ENCODE data around the gene RCL1.

RCL1 gene

DNA sequence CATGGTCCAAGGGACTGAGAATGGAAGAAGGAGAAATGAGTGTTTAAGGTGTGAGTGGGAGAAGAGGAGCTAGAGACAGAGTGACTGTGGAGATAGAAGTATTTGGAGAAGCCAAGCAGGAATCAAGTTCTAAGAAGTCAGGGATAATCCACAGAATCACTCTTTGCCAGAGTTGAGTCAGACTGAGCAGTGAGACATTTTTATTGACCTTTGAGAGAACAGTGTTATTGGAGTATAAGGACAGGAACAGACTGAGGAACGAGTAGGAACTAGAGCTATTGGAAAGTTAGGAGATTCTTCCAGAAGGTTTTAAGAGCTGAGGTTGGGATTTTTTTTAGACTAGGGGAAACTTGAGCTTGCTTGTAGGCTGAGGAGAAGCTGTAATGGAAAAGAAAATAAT lies 37.2 kb downstream of the RCL1 start:
- Histone ChIP-seq H3F3A (ENCODE audit: insufficient read depth) (no peaks in the 10 kb centered on the region), H3K36me3 (ENCODE audit: low read length) (peaks cover 3% of the 10 kb centered on the region; the same call in 1 of the 2 replicates), H3K27me3 (ENCODE audit: low read length) (no peaks in the 10 kb centered on the region), H3K79me2 (ENCODE audit: insufficient read depth, low read length) (peaks cover 49% of the 10 kb centered on the region), H3K4me3 (ENCODE audit: insufficient read depth, low read length, poor library complexity, severe bottlenecking) (no peak overlapping the region), H4K20me1 (ENCODE audit: low read depth, low read length) (peaks cover 4% of the 10 kb centered on the region; the same call in 1 of the 2 replicates), H3K9me3 (ENCODE audit: insufficient read depth, low read length) (no peaks in the 10 kb centered on the region), H3K4me2 (ENCODE audit: low read depth, low read length, poor library complexity, severe bottlenecking) (no peak overlapping the region), H3K27ac (ENCODE audit: low read depth, low read length) (no peak overlapping the region), H3K9ac (ENCODE audit: low read length) (no peak overlapping the region), H2AFZ (ENCODE audit: low read depth, low read length, severe bottlenecking) (no peak overlapping the region), H3K9me2 (replicated peaks; ENCODE audit: insufficient read depth, low read length) (no peaks in the 10 kb centered on the region)
- no peak for TF ChIP-seq EZH2phosphoT487 (conservative IDR thresholded peaks at IDR 0.05; ENCODE audit: low read length)
- TF ChIP-seq, protein P1, sequence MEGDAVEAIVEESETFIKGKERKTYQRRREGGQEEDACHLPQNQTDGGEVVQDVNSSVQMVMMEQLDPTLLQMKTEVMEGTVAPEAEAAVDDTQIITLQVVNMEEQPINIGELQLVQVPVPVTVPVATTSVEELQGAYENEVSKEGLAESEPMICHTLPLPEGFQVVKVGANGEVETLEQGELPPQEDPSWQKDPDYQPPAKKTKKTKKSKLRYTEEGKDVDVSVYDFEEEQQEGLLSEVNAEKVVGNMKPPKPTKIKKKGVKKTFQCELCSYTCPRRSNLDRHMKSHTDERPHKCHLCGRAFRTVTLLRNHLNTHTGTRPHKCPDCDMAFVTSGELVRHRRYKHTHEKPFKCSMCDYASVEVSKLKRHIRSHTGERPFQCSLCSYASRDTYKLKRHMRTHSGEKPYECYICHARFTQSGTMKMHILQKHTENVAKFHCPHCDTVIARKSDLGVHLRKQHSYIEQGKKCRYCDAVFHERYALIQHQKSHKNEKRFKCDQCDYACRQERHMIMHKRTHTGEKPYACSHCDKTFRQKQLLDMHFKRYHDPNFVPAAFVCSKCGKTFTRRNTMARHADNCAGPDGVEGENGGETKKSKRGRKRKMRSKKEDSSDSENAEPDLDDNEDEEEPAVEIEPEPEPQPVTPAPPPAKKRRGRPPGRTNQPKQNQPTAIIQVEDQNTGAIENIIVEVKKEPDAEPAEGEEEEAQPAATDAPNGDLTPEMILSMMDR (IDR thresholded peaks at IDR 0.05; ENCODE audit: insufficient read depth, low read length, poor library complexity, severe bottlenecking) = no peak

GRCh38 chr9:4830699-4831098 lies 38.0 kb downstream of the RCL1 start:
- no peak overlapping the region for H3K9ac ChIP-seq (ENCODE audit: low read length)
- peaks cover 49% of the 10 kb centered on the region for H3K79me2 ChIP-seq (ENCODE audit: insufficient read depth, low read length)
- H3K4me2 ChIP-seq (ENCODE audit: low read depth, low read length, poor library complexity, severe bottlenecking) = no peak overlapping the region
- H3K36me3 ChIP-seq (ENCODE audit: low read length) = peaks cover 3% of the 10 kb centered on the region; the same call in 1 of the 2 replicates
- peaks cover 4% of the 10 kb centered on the region; the same call in 1 of the 2 replicates for H4K20me1 ChIP-seq (ENCODE audit: low read depth, low read length)
- no peaks in the 10 kb centered on the region for H3K27me3 ChIP-seq (ENCODE audit: low read length)
- no peak overlapping the region for H2AFZ ChIP-seq (ENCODE audit: low read depth, low read length, severe bottlenecking)
- no peak overlapping the region for H3K4me3 ChIP-seq (ENCODE audit: insufficient read depth, low read length, poor library complexity, severe bottlenecking)
- no peak overlapping the region for H3K27ac ChIP-seq (ENCODE audit: low read depth, low read length)
- no peaks in the 10 kb centered on the region for H3F3A ChIP-seq (ENCODE audit: insufficient read depth)
- TF ChIP-seq EZH2phosphoT487 (conservative IDR thresholded peaks at IDR 0.05; ENCODE audit: low read length) = no peak
- TF ChIP-seq, protein P1 (IDR thresholded peaks at IDR 0.05; ENCODE audit: insufficient read depth, low read length, poor library complexity, severe bottlenecking) = no peak
- no peaks in the 10 kb centered on the region for H3K9me2 ChIP-seq (replicated peaks; ENCODE audit: insufficient read depth, low read length)
- no peaks in the 10 kb centered on the region for H3K9me3 ChIP-seq (ENCODE audit: insufficient read depth, low read length)

GRCh38 chr9:4831119-4831518 lies 38.4 kb downstream of the RCL1 start:
- Histone ChIP-seq H3K4me3 (ENCODE audit: insufficient read depth, low read length, poor library complexity, severe bottlenecking) (no peak overlapping the region), H2AFZ (ENCODE audit: low read depth, low read length, severe bottlenecking) (no peak overlapping the region), H4K20me1 (ENCODE audit: low read depth, low read length) (peaks cover 4% of the 10 kb centered on the region; the same call in 1 of the 2 replicates), H3K9me3 (ENCODE audit: insufficient read depth, low read length) (no peaks in the 10 kb centered on the region), H3K36me3 (ENCODE audit: low read length) (peaks cover 3% of the 10 kb centered on the region; the same call in 1 of the 2 replicates), H3K27me3 (ENCODE audit: low read length) (no peaks in the 10 kb centered on the region), H3F3A (ENCODE audit: insufficient read depth) (no peaks in the 10 kb centered on the region), H3K27ac (ENCODE audit: low read depth, low read length) (no peak overlapping the region), H3K9ac (ENCODE audit: low read length) (no peak overlapping the region), H3K79me2 (ENCODE audit: insufficient read depth, low read length) (peaks cover 49% of the 10 kb centered on the region), H3K9me2 (replicated peaks; ENCODE audit: insufficient read depth, low read length) (no peaks in the 10 kb centered on the region), H3K4me2 (ENCODE audit: low read depth, low read length, poor library complexity, severe bottlenecking) (no peak overlapping the region)
- TF ChIP-seq EZH2phosphoT487 (conservative IDR thresholded peaks at IDR 0.05; ENCODE audit: low read length) = no peak
- TF ChIP-seq, protein P1 (IDR thresholded peaks at IDR 0.05; ENCODE audit: insufficient read depth, low read length, poor library complexity, severe bottlenecking) = no peak

All from SU-DHL-6 (cell line).